ENCODE data around the gene DHRS12.
A peak's percentile ranks its signal among the peaks of the same experiment; 100 is the strongest.

DHRS12 gene, protein sequence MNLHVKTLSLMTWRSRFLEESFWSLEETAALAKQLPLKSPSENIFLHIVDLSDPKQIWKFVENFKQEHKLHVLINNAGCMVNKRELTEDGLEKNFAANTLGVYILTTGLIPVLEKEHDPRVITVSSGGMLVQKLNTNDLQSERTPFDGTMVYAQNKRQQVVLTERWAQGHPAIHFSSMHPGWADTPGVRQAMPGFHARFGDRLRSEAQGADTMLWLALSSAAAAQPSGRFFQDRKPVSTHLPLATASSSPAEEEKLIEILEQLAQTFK

DNA sequence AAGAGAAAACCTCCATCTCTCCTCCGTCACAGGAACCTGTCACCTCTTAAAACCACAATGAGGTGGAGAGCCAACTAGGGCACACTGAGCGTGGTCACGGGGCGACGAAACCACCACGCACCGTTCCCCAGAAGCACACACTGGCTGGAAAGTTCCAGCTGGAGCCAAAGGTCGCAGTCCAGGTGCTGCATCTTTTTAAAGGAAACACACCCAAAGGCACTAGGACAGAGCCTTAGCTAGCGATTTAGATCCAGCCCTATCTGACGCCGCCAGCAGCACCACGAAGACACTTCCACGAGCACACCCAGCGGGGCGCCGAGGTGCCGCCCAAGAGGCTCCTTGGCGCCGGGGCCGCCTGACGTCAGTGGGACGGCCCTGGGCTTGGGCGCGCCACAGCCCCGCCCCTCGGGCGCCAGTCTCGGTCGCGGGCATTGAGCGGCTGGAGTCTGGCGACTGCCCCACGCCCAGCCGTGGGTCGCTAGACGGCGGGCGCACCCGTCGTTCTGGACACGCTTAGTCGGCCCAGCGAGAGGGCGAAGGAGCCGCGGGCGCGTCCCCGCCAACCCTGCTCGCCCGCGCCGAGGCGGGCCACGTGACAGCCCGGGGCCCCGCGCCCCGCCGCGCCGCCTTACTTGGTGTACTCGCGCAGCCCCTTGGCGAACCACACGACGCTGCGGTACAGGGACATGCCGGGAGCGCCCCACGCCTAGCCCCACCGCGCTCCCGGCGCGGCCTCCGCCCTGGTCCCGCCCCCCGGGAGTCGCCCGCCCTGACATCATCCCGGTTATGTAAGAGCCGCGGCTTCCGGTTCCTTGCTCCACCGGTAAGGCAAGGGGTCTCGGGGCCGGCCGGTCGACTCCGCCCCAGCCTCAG, at the start of gene DHRS12:
Gene DHRS12 (minus strand): TSS at position 742 of the 873 bp plus-strand sequence. CDS start 4,504 bp downstream, outside the sequence.
- peak; percentile 86 for DNase-seq

DNA sequence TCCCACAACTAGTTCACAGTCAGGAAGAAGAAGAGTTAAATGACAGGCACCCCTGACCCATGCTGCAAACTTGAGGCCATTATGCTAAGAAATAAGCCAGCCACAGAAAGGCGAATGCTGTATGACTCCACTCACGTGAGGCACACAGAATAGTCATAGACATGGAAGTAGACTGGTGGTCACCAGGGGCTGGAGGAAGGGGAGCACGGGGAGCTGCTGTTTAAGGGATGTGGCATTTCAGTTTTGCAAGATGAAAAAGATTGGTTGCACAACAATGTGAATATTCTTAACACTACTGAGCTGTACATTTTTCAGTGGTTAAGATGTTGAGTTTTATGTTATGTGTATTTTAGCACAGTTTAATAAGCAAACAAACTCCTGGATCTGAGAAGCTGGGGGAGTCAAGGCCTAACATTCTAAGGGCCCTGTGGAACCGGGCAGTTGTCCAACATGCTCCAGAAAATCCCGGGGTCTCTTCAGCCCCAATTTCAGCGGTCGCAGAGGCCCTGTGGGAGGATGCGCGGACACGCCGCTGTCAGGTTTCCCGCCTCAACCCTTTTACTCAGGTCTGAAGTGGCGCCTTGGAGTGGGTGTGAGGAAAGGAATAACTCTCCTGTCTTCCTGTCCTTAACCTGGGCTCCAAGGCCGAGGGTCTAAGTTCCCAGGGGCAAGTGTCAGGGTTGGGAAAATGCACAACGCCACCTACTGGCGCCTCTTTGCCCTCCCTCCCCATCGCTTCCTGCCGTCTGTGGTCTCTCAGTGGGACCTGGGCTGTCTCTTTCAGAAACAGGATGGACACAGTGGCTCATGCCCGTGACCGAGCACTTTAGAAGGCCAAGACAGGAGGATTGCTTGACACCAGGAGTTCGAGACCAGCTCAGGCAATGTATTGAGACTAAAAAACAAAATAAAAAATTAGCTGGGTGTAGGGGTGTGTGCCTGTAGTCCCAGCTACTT, 45.5 kb upstream of the DHRS12 start:
- peak; percentile 35 for DNase-seq

DNA sequence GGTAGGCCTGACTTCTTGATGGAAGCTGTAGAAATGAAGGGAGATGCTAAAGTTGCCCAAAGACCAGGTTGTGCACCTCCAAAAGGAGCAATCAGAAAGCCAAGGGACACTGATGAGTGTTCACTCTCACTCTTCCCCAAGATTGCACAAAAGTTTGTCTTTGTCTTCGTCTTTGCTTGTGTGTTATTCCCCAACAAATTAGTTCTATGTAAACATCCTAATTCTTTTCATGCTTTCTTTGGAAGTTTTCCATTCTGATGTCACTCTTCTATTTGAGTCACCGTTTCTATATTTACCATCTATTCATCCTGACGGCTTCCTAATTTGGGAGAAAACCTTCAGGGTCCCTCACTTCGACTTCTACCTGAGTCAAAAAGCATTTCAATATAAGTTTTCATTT, 44.7 kb upstream of the DHRS12 start:
- no peak for DNase-seq

DNA sequence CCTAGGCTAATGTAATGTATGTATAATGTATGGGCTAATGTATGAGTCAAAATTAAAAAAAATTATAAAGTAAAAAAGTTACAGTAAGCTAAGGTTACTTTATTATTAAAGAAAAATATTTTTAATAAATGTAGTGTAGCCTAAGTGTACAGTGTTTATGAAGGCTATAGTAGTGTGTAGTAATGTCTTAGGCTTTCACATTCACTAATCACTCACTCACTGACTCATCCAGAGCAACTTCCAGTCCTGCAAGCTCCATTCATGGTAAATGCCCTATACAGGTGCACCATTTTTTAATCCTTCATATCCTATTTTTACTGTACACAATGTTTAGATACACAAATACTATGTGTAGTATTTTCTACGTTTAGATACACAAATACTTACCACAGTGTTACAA, 42.8 kb upstream of the DHRS12 start:
- DNase-seq, result peak; percentile 37

DNA sequence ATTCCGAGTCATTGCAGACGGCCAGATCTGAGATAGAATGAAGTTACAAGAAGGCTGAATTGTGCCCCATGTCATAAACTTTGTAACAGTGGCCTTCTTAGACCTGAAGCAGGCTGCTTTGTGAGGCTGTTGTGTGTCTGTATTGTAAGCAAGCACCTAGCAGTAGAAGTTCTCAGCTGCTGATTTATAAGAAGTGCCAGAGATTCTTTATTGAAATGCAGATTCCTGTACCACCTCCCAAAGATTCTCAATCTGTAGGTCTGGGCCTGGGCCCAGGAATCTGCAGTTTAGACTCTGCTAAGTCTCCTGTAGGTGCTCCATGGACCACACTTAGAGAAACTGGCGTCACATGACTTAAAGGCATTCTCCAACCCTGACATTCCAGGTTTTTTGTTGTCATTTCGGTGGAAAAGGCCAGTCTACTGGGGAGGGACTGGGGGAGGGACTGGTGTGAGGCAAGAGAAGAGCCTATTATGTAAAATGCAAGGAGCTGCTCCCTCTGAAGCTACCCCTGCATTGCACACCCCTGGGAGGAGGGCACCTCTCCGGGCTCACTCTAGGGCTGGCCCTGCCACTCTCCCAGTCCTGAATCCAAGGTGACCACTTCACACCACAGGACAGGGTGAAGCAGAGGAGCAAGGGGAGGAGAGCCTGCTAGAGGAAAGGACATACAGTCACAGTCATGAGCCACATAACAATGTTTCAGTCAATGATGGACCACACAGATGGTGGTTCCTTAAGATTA, 41.8 kb upstream of the DHRS12 start:
- DNase-seq, result no peak

DNA sequence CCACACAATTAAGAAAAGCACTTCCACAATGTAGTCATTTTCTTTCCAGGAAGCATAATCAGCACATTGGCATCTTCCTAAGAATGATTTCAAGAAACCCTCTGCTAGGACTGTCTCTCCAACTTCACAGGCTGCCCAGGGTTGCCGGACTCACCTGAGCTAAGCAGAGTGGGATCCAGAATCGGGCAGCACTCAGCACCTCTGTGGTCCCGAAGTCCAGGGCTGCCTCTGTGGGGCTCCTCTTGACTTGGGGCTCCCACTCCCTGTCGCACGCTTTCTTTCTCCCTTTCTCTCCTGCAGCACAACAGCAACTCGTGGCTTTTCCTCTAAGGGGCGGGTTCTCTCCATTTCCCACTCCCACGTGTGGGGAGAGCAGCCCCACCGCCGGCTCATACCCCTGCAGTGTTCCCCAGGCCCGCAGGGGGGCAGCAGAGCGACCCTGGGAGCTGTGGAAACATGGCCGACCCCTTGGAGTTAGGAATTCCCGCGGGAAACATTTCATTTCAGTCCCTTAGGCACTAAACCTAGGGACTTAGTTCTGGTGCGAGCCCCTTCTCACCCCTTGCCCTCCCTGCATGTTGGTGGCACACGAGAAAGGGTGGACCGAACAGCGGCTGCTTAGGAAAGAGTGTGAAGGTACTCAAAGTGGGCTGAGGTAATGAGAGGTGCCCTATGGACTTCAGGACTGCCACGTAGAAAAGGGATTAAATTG, 41.1 kb upstream of the DHRS12 start, which contains the start of gene TMEM272:
Gene TMEM272 (minus strand): TSS at position 316 of the 712 bp plus-strand sequence. CDS start 6,647 bp downstream, outside the sequence.
- DNase-seq, result peak; percentile 53

DNA sequence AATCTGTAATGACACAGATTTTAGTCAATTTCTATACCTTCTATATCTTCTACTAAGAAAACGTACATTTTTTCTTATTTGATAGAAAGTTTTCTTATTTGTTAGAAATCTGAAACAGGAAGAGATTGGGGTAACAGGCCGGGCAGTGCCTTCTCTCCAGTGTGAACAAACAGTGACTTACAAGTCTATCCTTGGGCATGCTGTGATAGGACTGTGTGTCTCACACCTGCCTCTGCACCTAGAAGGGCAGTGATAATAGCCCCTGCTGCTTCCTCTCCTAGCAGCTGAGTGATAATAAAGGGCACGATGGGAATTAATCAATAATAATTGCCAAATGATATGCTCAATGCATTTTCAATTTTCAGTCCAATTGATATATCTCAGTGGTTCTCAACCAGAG, 39.6 kb upstream of the DHRS12 start:
- no peak for DNase-seq

DNA sequence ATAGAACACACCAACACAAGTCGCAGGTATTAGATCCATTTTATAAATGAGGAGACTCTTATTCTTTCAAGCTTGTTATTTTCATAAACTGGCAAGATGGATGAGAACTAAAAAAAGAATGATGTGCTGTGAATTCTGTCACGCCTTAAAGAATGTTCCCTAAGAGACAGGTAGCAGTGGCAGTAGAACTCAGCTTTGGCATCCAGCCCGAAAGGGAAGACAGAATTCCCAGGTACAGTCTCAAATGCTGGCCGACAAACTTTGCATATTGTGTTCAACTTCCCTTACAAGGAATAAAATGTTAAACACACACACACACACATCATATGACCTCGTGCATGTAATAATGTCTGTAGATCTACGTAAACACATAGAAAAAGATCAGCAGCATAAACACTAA, 37.8 kb upstream of the DHRS12 start:
- no peak for DNase-seq

DNA sequence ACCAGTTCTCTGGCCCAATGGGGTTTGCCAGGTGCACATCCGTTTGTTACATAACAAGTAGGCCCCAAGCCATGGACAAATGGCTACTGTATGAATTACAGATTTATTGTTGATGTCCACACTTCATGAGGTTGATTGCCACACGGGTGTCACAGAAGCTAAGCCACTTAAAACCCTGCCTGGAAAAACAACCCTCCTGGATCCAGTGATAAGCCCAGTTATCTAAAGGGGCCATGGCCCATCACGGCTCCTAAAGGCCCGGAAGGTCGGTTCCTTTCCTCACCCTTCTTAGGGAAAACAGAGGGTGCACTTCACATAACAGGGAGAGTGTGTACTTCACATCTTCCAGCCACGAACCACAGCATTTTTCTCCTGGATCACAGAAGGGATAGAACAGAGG, 37.0 kb upstream of the DHRS12 start:
- no peak for DNase-seq

DNA sequence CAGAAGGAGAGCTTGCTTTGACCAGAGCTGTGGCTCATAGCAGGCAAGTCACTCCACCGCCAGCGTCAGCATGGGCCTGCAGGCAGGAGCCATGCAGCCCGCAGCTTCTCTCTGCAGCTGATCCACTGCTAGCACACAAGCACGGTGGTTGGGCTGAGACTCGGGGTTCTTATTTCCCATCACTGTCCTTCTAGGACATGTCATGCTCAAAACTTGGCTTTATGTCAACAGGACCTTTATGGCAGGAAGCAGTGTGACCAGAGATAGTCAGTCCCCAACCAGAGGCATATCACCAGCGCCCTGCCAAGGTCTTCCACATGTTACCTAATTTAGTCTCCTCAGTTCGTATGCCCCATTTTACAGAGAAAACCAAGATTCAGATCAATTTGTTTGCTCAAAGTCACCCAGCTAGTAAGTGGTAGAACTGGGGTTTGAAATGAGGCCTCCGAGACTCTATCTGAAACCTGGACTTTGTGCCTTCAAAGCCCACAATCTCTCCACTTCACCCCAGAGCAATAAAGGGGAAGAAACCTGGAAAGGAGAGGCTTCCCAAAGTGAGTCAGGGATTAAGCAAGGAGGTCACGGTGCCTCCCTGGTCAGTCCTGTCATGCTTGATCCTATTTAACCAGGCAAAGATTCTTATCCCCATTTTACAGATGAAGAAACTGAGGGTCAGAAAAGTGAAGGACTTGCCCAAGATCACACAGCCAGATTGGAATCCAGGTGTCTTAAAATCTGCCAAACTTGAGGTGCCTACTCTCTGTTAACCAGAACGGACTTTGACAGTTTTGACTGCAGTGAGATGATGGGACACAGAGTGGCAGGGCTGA, 36.0 kb upstream of the DHRS12 start:
- DNase-seq, result no peak

DNA sequence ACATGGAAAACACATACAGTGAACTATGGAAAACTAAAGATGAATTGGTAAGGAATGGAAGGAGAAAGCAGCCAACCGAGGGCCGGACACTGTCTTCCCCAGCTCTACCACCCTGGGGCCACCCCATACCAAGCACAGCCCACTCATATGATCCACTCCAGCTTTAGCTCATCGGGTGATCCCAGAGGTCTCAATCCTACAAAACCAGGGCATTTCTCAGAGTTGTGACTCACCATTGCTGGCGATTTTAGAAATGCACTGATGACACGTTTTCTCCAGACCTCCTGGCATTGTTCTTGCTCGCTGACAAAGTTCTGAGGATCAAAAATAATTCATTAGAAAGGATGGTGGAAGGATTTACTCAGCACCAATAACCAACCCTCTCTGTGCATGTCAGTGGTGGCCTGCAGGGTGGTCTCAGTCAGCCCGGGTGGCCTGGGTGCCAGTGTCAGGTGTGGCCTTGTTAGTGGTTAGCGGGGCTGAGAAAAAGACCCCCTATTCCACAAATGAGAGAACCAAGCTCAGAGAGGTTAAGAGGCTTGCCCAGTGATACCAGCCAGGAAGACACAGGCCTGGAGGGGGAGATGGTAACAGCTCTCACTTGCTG, 34.4 kb upstream of the DHRS12 start:
- no peak for DNase-seq

DNA sequence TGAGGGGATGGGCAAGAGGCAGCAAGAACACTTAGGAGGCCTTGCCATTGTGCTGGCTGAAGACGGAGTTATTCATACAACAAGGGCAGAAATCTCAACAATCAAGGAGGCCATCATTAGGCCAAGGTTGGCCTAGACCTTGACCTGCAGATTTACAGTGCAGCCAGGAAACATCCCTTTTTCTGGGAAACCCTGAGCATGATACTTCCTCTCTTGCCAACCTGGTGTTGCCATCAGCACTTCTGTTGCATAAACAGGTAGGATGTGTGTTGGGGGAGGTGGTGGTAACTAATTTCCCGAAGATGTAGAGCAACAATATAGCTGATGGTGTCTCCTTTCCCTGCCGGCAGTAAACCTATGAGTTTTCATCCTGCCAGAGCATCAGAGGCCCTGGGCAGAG, 33.1 kb upstream of the DHRS12 start:
- no peak for DNase-seq

DNA sequence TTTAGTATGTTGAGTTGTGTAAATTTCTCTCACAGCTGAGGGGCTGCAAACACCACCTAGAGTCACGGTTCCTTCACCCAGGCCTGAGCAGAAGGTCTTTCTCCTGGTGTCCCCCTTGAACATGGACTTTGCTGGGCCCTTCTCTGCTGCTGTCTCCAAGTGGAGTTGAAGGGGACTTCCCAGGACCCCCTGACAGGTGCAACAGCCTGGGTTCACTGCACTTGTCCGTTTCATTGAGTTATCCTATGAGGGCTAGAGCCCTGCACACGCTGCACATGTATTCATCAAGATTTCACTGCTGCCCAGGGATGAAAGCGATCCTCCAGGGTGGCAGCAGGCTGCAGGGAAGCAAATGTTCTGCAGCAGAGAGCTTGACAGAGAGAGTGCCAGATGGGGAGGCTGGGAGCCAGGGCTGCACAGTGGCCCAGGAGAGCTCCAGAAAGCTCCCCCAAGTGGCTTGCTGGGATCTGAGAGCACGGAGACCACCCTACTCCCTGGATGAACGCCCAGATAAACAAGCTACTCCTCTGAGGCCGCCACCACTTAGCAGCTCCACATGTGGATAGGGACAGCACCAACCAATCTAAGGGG, 30.7 kb upstream of the DHRS12 start:
- no peak for DNase-seq

DNA sequence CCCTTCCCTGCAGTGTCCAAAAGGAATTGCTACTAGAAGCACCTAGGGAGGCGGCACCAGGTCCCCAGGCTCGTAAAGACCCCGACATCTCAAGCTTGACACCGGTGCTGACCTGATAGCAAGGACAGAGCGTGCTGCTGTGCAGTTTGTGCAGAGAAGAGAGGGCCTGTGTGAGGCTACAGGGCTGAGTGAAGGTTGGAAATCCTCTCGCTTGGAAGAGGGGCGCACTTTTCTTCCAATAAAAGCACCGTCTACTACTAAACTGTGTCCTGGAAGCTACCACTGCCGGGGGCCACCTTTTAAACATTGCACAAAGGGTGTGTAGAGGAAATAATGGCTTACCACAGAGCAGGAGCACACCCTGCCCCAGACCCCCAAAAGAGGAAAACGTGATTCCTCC, 30.0 kb upstream of the DHRS12 start:
- no peak for DNase-seq

DNA sequence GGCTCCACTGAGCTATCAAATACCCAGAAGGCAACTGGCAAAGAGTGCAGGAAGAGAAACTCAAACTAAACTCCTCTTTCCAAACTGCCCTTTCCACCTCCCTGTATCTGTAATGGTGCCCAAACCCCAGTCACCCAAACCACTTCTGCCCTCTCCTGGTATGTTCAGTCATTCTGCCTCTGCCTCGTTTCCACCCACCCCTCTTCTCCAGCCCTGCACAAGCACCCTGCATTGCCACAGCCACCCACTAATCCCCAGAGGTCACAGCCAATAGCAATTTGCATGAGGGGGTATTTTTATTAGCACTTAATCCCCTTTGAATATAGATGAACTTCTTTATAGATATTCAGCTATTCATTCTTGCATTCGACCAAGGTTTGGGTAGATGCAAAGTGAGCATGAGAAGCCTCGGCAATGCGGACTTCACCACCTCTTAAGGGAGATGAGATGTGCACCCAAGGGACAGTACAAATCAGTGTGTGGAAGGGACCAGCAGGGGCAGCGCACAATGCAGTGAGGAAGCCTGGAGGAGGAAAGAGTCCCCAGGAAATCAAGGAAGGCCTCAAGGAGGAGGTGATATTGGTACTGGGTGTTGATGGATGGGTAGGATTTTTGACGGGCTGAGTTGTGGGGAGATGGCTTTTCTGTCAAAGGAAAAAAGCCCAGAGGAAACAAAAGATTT, 28.6 kb upstream of the DHRS12 start:
- peak; percentile 57 for DNase-seq

DNA sequence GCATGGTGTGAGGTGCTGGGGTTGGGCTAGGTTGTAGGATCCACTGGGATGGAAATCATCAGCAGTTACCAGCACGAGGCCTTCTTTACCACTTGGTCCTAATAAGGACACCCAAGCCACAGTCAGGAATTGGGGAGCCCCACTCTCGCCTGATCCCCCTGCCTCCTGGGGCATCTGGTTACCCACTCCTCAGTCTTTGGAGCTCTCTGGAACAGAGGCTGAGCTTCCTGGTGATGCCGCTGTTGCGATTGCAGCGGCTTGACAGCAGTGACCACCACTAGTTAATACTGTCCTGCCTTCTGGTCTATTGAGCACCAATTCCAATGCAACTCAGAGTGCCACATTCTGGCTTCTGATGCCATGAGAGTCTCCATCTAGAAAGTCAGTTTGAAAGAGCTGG, 27.6 kb upstream of the DHRS12 start:
- no peak for DNase-seq

DNA sequence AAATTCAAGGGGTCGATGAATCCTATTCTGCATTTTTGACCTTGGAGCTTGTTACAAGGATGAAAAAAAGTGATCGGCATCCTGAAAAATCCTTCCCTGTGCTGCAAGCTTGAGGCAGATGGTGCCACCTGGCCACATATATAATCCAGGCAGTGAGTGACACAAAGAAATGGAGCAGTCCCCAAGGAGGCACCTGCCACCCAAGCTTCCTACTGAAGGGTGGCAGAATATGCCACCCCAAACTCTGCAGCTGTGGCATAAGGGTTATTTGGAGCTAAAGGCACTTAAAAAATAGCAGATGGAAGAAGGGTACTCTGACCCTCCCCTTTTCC, 25.6 kb upstream of the DHRS12 start:
- DNase-seq, result no peak

DNA sequence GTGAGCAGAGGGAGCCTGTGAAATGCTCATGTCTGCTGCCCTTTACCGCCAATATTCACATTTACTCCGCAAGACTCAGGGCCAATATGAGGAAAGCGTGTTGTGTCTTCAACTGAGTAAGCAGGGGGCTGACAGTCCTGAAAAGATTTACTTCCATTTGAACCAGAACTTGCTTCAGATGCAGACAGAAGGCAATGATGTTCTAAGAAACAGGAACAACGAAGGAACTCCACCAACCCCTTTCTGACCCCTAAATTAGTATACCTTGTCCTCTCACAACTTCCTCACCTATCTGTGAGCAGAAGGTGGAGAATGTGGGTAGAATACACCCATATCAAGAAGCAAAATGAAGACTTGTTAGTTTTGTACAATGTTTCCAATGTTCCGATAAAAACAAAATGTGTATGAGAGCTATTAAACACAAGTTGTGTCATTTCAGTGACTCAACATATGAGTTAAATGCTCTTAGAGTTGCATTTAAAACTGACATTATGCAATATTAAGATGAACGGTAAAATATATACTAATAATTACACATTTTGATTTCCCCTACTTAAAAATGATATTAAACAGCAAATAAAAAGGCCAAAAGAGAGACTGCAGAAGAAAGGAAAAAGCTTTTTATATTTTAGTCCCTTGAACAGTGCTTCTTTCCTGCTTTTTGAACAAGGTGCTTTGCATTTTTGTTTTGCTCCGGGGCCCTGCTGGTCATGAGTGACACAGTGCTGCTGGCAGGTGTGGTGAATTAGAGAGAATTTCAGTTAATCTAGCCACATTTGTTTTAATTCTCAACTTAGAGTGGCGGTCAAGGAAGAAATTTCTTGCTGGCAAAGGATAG, 25.0 kb upstream of the DHRS12 start:
- no peak for DNase-seq

All from activated CD4-positive, alpha-beta T cell treated with anti-CD3 and anti-CD28 coated beads, Interleukin-2, amount 50 U/mL, for 16 hours (primary cell).